ENCODE results near the gene STRA8. TPM values are rescaled to one million over a fixed set of nuclear protein-coding genes. Genes with fewer than 3 reads are reported as not detected.

STRA8 gene, protein sequence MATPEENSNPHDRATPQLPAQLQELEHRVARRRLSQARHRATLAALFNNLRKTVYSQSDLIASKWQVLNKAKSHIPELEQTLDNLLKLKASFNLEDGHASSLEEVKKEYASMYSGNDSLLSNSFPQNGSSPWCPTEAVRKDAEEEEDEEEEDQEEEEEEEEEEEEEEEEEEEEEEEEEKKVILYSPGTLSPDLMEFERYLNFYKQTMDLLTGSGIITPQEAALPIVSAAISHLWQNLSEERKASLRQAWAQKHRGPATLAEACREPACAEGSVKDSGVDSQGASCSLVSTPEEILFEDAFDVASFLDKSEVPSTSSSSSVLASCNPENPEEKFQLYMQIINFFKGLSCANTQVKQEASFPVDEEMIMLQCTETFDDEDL
- not detected for polyA plus RNA-seq (2012; ENCODE audit: insufficient read depth, insufficient read length)

DNA sequence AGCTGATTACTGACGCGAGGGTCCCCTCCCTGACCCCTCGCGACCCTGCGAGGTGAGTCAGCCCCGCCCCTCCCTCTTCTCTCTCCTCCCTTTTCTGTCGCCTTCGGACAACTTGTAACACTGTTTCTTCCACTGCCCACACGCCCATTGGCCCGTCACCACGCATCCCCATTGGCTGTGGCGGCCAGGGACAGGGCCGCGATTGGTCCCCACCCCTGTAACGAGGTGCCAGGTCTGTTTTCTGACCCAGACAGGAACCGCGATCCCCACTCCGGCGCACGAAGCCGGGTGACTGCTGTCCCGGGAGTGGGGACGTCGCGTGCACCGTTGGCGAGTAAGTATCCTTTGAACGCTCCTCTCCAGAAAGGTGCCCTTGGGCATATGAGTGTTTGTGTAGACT is at the start of gene STRA8:
STRA8 (plus strand) TSS at position 269 of the 400 bp plus-strand sequence. CDS start 6,687 bp downstream, outside the sequence.
- no peak for DNase-seq (ENCODE audit: low read depth, low spot score)
- no peak within 1 kb of the TSS for H3K4me3 ChIP-seq (ENCODE audit: low read length)

DNA sequence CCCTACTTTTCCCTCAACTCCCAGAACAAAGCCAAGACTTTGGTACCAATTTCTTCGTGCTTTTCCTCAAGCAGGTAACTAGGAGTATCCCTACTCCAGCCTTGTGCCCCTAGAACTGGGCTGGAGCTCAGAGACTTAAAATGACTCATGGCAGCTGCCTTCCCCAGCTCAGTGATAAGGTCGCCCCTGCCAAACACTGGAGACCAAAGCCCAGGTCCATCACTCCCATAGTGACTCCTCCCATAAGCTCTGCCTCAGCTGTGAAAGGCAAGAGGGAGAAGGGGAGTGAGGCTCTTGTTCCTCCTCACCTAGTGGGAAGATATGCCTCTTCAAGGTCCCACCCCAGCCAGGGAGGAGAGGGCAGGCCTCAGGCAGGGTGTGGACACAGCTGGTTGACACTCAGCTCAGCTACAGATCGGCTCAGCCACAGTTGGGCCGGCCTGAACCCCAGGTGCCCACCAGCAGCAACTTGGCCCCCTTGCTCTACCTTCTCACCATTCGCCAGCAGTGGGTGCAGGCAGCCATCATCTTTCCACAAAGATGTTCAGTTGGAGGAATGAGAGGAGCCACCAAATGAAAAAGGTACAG is 49.3 kb upstream of the STRA8 start:
- DNase-seq (ENCODE audit: low read depth, low spot score) = no peak
- no peak overlapping the region for H3K4me3 ChIP-seq (ENCODE audit: low read length)

DNA sequence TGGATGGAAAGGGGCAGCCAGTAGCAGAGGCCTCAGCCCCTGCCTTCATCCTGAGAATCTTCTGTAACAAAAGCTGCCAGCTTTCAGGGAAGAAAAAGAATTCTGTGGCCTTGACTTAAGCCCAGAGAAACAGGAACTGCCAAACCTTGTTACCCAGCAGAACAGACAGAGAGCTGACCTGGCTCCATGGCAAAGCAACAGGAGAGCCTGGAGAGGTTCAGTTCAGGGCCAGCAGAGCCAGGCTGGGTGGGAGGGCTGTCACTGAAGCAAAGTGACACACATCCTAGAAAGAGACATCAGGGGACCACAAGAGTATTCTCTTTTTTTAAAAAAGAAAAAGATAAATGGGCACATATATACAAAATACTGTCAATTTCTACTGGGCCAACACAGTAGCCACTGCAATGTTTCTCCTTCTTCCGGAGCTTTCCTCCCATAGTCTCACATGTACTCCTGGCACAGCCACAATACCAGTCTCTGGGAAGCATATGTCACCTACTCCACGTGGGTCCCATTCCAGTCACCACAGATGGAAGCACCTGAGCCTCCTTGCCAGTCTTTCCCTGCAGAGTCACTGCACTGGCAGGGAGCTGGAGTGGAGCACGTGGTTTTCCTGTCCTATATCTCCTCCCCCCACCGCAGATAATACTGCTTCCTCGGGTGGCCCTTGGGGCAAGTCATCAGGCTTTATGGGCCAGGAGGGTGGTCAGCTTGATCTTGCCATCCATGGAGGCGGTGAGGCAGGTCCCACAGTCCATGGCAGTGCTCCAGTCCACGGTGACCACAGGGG is 48.0 kb upstream of the STRA8 start:
- no peak overlapping the region for H3K4me3 ChIP-seq (ENCODE audit: low read length)
- DNase-seq (ENCODE audit: low read depth, low spot score) = no peak

DNA sequence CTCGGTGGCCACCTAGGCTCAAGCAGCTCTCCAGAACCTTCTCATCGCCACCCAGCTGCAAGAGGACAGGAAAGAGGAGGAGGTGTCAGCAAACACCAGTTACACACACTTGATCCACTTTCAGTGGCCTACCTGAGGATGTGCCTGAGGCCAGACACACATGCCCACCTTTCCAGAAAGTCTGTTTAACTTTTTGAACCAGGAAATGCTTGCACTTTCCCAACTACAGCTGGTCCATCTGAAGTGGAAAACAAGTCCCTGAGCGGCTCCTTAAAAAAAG is 47.4 kb upstream of the STRA8 start:
- H3K4me3 ChIP-seq (ENCODE audit: low read length) = no peak overlapping the region
- no peak for DNase-seq (ENCODE audit: low read depth, low spot score)

DNA sequence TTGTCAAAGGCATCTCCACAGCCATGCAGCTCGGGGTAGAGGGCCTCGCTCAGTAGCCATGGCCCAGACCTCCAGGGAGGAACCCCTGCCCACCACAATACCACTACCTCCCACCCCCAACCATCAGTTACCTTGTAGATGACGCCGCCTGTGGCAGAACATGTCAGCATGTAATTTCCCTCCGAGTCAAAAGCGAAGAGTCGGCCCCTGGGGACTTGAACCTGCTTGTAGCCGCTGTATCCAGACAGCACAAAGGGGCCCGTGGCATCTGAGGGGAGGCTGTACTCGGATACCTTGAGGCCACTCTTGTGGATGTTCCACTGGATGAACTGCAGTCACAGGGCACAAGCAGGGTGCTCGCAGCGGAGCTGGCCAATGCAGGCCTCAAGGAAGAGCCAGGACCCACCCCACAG is 46.8 kb upstream of the STRA8 start:
- H3K4me3 ChIP-seq (ENCODE audit: low read length) = no peak overlapping the region
- DNase-seq (ENCODE audit: low read depth, low spot score) = no peak

DNA sequence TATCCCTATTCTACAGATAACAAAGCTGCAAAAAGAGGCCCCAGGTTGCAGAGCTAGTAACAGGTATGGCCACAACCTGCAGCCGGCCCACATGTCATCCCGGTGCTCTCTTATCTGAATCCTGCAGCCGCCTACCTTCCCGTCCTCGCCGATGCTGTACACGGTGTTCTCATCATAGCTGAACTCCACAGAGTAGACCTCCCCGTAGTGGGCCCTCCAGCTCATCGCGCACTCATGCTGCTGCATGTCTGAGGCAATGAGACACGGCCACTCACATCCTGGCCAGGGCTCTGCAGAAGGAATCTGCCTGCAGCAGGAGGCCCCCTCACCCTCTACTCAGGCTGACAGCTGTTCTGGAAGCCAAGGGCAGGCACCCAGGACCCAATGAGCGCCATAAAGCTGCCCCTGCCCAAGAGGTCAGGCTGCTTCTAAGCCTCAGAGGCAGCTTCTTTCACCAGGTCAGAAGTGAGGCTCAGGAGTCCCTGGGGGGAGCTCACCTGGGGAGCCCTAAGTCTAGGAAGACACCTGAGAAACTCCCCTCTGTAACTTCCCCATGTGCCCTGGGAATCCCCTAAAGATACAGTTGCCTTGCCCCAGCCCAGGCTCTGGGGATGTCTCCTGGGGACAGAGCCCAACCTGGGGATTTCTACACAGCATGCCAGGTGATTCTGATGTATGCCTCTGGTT is 45.2 kb upstream of the STRA8 start:
- H3K4me3 ChIP-seq (ENCODE audit: low read length) = no peak overlapping the region
- DNase-seq (ENCODE audit: low read depth, low spot score) = no peak

DNA sequence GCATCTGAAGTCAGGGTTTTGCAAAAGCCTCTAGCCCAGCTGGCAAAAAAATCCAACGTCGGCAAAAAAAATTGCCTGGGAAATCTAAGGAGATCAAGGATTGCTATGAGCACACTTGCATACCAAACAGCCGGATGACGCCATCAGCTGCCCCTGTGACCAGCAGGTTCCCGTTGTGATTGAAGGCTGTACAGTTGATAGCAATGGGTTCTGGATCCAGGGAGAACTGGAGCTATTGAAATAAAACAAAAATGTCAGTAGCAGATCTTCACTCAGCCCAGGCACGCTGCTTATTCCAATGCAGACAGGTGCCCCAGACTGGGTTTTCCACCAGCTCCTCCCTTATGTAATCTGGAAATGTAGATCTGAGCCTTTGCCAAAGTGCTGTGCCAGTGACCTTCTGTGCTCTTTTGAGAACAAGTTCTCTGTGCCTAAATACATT is 44.4 kb upstream of the STRA8 start:
- H3K4me3 ChIP-seq (ENCODE audit: low read length) = no peak overlapping the region
- no peak for DNase-seq (ENCODE audit: low read depth, low spot score)

DNA sequence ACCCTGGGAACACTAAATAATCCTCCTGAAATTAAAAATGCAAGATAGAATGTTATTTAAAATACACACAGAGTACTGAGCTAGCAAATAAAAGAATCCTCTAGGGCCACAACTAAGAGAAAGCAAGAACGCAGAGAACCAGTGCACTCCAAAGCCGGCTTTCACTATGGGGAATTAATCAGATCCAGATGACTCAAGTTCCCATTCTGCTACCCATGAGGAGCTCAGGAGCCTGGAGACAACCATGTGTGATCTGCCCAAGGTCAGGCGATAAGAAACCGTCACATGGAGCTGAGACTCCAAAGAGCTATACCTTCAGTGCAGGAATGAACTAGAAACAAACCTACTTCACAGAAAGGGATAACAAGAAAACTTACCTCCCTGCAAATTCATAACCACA is 43.7 kb upstream of the STRA8 start:
- no peak overlapping the region for H3K4me3 ChIP-seq (ENCODE audit: low read length)
- no peak for DNase-seq (ENCODE audit: low read depth, low spot score)

DNA sequence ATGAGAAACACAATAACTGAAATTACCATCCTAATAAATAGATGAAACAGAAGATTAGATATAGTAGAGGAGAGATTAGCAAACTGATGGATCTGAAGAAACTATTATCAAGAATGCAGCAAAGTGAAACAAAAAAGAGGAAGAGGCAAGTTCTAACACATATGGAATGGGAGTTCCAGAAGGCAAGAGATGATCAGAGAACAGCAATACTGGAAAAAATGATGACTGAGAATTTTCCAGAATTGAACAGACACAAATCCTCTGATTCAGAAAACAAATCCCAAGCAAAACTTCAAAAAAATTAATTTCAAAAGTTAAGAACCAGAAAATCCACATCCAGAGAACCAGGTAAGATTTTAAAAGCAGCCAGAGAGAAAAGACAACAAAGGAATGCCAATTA is 42.9 kb upstream of the STRA8 start:
- no peak for DNase-seq (ENCODE audit: low read depth, low spot score)
- H3K4me3 ChIP-seq (ENCODE audit: low read length) = no peak overlapping the region

DNA sequence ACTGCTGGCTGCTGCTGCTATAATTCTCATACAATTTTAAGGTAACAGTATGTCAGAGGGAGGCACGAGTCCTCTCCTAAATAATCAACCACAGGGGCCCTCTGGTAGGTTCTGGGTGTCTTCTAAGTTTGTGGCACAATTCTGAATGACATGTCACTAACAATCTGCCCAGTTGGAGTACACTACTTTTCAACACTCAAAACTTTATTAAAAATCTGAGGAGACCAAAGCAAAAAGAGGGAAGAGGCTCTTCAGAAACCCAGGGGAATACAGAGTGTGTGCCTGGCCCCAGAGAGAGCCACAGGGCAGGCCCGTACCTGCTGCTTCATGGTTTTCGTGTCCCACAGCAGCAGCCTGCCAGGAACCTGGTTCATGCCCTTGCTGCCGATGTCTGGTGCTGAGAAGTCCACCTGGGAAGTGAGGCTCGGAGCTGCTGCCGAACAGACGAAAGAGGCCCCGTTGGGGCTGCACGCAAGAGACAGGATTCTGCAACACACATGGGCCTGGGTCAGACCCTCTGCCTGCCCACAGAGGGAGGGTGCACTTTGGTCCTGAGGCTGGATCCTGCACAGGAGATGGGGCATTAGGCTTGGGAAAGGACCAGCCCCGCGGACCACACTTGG is 40.6 kb upstream of the STRA8 start:
- no peak overlapping the region for H3K4me3 ChIP-seq (ENCODE audit: low read length)
- no peak for DNase-seq (ENCODE audit: low read depth, low spot score)

DNA sequence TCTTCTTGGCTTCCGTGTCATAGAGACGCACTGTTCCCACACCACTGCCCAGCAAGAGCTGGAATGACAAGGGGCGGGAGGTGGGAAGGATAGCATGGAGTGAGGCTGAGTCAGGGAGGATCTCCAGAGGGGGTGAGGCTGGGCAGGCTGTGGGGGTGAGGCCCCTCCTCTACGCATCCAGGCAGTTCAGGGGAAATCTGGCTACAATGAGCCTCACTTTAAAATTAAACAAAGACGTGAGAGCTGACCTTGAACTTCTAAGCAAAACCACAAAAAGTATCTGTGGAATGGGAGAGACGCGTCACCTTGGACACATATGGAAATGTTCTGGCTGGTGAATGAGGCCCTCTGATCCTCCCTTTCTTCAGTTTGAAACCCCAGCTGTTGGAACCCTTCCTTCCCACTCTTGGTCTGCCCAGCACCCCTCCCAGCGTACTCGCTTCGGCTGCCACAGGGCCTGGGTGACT is 40.0 kb upstream of the STRA8 start:
- no peak for DNase-seq (ENCODE audit: low read depth, low spot score)
- no peak overlapping the region for H3K4me3 ChIP-seq (ENCODE audit: low read length)

DNA sequence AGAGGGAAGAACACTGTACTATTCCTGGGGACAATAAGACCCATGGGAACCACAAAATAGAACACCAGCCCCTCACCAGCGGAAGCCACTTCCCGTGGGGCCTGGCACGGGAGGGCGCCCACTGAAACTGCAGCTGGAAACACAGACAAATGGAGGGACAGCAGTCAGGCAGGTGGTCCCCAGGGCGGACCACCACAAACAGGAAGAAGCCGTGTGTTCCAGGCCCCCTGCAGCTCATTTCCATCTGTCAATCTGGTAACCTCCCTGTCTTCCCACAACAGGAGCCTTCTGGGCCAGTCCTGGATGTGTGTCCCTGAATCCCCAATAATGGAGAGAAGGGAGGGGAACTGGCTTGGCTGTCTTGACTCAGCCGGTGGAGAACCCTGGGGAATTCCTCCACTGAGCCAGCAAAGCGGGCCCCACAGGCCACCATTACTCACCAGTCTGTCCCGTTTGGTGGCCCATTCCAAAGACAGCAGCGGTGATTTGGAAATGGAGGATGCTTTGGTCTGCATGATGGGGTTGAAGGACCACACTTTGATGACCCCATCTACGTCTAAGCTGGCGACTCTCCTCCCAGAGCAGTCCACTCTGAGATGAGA is 39.0 kb upstream of the STRA8 start:
- DNase-seq (ENCODE audit: low read depth, low spot score) = no peak

DNA sequence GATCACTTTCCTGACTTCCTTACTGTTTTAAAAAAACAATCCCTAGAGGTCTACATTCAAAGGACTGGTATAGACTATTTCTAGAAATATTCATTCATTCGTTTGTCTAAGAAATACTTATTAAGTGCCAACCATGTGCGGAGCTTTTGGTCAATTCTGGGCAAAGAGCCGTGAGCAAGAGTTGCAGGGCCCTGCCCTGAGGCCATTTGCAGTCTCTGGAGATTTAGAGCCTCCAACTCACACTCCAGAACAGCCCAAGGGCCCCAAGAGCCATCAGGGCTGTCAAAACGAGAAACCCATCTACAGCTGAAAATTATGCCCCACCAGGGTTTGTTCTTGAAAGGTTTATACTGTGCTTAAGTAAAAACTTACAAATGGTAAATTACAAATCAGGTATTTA is 38.5 kb upstream of the STRA8 start:
- H3K4me3 ChIP-seq (ENCODE audit: low read length) = no peak overlapping the region
- DNase-seq (ENCODE audit: low read depth, low spot score) = no peak

More for the DNA sequence above, 39.0 kb upstream of the STRA8 start:
- H3K4me3 ChIP-seq (ENCODE audit: low read length) = no peak overlapping the region

DNA sequence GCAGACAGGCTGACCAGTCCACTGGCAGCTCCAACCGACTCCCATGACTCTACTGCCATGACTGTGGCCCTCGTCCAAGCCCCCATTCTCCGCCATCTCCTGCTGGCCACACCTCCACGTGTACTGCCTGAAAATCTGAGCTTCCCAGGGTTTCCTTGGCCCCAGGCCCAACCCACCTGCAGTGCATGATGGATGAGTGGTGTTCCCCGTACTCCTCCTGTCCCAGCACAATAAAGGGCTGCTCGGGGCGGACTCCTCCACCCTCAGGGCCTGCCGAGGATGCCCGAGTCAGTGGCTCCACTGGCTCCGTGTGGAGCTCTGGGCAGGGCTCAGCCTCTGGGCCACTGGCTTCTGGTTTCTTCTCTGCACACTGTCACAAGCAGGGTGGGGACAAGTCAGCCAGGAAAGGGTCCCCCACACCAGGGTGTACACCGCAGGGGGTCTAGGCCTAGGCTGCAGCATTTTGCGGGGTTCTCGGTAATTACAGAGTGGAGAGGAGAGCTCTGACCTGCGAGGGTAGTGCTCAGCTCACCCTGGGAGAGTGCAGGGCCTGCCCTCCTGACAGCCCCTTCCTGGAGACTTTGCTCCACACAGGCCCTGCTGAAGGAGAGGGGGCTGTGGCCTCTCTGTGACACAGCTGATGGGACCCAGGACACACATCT is 37.5 kb upstream of the STRA8 start:
- H3K4me3 ChIP-seq (ENCODE audit: low read length) = no peak overlapping the region
- DNase-seq (ENCODE audit: low read depth, low spot score) = no peak

DNA sequence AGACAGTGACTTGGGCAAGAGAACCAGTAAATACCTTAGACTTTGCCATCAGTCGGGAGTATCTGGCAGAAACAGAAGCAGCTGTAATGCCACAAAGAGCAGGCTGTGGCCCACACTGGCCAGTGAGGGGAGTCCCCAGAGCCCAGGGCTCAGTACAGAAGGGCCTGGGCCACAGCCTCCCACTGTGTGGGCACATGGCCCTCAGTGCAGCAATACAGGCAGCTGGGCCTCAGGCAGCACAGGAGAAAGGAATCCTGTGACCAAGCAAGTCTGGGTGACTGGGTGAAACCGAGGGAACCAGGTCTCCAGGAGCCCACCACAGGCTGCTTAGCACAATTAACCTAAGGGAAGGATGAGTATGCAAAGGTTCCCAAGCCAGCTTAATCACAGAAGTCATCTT is 36.3 kb upstream of the STRA8 start:
- no peak for DNase-seq (ENCODE audit: low read depth, low spot score)
- no peak overlapping the region for H3K4me3 ChIP-seq (ENCODE audit: low read length)

DNA sequence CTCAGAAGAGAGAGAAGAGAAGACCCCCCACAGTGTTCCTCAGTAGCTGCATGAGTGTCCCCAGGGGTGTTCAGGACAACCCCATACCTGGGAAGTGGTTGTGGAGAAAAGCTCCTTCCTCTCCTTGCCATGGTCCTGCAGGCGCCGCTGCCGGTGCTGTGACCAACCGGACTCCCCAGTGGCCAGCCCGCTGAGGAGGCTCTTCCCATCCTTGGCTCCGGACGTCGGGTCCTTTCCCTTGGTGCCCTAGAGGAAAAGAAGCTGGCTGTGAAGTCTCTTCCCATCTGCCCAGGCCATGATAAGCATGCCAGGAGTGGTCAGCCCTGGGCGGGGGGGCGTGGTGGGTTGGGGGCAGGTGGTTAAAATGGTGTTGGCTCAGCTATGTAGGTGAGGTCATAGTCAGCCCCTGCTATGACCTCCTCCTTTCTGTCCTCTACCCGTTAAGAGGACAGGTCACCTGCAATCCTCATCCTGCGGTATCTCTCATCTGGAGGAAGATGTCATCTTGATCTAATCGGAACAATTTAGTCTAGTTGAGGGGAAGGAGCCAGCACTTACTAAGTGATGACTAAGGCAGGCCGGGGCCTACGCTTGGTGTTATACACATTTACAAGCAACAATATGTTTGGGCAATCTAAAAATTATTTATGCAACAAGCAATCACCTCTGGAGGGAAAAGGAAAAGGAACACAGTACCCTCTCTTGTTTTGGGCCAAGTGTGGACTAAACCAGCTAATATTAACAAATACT is 35.6 kb upstream of the STRA8 start:
- no peak for DNase-seq (ENCODE audit: low read depth, low spot score)

DNA sequence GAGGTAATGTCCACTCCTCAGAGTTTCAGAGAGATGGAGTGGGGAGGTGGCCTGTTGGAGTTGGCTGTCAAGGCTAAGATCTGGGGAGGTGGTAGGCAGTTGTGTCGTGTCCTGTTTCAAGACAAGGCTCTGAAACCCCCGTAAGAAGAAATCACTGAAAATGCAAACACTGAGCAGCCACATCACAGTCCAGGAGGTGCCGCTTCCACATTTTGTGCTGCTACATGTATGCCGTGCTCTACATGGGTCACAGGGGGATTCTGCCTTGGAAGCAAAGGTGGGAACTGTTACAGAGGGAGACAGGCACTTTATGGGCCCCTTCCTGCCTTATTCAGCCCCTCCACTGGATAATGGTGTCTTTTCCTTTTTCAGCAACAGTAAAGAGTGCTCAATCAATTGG is 34.2 kb upstream of the STRA8 start:
- no peak for DNase-seq (ENCODE audit: low read depth, low spot score)
- H3K4me3 ChIP-seq (ENCODE audit: low read length) = no peak overlapping the region

More for the DNA sequence above, 35.6 kb upstream of the STRA8 start:
- H3K4me3 ChIP-seq (ENCODE audit: low read length) = no peak overlapping the region

Measured in Jurkat, Clone E6-1 (cell line).